Activated naive CD4-positive, alpha-beta T cell (primary cell): ENCODE data around the gene TCFL5.

Experiments
- DNase-seq, 4 experiments: peaks; one replicate each; lab custom pipeline; 2025; lab: John Stamatoyannopoulos, UW

TCFL5 gene

DNA sequence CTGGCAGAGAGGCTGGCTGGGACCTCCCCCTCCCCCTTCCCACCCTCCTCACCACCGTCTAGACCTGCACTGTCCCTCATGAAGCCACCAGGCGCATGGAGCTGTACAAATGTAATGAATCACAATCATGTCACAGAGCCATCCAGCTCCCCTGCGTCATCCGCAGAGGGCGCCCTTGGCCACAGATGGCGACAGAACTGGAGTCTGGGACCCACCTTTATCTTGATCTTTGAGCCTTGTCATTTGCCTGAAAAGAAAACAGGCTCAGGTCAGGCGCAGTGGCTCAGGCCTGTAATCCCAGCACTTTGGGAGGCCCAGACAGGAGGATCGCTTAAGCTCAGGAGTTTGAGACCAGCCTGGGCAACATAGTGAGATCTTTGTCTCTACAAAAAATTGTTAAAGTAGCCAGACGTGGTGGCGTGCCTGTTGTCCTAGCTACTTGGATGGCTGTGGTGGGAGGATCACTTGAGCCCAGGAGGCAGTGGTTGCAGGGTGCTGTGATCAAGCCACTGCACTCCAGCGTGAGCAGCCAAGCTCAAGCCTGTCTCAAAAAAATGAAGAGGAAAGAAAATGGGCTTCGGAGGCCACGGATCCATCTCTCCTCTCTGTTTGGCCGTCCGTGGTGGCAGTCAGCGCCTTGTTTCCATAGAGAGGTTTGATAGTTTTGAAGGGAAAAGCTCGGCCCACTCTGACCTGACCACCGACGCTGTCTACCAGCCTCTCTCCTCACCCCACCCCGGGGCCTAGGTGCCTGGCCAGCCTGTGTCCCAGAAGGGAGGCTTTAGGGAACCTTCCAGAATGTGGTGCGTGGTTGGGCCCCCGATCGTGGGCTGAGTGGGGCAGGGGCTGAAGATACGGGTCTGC, 38.6 kb downstream of the TCFL5 start:
- DNase-seq = no peak

DNA sequence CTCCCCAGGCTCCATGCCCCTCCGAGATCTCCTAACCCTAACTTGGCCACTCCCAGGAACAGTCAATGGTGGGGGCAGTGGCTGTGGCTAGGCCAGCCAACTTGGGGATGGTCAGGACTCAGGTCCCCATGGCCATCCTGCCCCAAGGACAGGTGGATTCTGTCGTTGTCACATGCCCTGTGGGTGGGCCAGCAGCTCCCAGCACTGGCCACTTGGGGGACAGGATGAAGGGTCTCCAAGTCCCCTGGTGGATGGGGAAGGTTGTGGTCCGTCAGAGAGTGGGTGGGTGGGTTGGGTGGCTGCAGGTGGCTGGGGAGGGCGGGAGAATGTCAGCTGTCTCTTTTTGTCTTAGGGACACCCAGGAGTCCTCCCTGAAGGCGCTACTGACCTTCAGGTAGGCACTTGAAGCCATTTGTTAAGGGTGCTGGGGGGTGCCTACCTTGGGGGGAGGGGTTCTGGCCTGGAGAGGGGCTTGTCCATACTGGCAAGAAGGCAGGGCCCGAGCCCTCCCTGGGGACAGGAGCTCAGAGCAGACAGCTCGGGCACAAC, 39.3 kb downstream of the TCFL5 start:
- DNase-seq = no peak

DNA sequence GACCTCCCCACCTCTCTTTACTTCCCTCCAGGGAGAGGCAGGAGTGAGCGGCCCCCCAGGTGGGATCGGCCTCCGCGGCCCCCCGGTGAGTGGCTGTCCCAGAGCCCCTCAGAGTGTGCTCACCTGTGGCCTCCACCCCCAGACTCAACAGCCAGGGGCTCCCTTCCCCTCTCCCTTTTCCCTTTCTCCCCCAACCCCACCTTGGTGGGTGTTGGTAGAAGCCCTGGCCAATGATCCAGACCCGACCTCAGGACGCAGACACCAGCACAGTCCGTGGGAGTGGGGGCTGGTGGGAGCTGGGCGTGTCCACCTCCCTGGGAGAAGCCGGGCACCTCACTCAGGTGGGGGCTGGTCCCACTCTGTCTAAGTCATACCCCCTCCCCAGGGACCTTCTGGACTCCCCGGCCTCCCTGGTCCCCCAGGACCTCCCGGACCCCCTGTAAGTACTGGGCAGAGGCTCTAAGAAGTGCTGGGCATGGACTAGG, 39.9 kb downstream of the TCFL5 start:
- no peak for DNase-seq

DNA sequence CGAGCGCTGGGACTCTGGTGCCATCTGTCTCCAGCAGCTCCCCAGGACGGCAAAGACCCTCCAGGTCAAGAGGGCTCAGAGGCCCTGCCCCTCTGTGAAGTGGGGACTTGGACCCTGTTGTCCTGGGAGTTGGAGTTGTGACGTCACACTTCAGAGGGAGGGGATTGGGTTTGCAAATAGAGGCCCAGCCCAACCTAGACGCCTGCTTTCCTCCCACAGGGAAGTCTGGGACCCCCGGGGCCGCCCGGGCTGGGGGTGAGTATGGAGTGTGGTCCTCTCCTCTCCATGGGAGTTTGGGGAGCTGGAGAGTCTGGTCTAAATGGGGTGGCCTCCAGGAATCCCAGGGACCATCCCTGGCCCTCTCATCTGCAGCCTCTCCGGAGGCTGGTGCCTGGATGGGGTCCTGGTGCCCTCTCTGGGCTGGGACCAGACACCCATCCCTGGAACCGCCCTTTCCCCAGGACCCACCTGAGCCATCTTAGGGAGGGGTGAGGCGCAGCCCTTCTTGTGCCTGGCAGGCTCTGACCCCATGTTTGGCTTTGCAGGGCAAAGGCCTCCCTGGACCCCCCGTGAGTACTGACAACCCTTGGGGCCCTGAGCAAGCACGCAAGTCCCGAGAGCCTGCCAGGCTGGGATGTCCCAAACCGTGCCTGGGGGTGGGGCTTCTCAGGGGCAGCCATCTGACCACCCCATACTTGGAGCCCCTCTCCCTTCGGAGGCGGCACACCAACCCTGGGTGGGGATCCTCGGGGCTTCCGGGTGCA, 40.5 kb downstream of the TCFL5 start:
- no peak for DNase-seq

DNA sequence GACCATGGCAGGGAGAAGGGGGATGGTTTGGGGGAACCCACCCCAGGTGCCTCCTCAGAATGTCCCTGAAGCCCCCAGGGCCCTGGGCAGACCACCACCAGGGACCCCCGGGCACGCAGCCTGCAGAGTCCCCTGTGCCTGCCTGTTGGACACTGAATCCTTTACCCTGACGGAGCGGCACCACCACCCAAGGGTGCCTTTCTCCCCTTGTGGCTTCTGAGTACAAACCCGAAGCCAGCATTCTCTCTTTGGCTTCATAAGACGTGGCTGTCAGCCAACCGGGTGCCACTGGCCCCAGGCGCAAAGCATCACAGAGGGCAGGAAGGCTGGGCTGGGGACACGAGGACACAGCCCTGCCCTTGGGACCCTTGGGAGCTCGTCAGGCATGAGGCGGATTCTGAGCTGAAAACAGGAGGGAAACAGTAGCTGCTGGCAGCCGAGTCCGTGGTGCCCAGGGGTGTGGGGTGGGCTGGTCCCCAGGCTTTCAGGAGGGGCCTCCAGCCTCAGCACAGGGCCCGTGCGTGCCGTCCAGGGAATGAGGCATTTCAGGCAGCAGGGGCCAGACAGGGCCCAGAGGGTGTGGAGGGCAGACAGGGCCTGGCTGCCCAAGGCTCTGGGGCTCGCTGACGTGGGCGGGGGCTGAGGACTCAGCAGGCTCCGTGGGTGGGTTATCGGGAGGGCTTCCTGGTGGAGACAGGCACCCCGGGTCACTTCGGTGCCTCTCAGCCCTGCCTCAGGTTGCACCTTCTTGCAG, 41.2 kb downstream of the TCFL5 start:
- no peak for DNase-seq

DNA sequence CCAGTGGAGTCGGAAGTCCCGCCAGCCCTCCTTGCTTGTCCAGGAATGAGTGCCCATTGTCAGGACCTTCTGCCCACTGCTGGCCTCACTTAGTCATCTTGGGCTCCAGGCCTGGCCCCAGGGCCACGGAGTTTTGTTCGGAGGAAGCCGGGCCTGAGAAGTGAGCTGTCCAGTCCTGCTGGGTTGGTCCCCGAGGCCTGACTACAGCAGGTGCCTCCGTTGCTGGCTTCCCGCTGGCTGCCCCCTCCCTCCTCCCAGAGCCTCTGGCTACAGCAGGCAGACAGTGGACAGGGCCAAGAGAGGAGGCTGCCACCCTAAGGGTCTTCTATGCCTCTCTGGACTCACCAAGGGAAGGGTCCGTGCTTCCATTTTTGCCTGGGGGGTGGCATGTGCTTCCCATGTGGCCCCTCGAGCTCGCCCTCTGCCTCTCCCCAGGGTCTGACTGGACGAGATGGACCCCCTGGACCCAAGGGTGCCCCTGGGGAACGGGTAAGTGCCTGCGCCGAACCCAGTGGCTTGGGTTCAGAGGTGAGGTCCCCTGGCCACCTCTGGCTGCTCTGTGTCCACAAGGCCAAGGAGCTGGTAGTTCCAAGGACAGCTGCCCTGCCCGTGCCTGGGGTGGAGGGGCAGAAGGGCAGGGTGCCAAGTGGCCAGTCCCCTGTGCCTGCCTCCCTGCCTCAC, 42.0 kb downstream of the TCFL5 start:
- DNase-seq = no peak

DNA sequence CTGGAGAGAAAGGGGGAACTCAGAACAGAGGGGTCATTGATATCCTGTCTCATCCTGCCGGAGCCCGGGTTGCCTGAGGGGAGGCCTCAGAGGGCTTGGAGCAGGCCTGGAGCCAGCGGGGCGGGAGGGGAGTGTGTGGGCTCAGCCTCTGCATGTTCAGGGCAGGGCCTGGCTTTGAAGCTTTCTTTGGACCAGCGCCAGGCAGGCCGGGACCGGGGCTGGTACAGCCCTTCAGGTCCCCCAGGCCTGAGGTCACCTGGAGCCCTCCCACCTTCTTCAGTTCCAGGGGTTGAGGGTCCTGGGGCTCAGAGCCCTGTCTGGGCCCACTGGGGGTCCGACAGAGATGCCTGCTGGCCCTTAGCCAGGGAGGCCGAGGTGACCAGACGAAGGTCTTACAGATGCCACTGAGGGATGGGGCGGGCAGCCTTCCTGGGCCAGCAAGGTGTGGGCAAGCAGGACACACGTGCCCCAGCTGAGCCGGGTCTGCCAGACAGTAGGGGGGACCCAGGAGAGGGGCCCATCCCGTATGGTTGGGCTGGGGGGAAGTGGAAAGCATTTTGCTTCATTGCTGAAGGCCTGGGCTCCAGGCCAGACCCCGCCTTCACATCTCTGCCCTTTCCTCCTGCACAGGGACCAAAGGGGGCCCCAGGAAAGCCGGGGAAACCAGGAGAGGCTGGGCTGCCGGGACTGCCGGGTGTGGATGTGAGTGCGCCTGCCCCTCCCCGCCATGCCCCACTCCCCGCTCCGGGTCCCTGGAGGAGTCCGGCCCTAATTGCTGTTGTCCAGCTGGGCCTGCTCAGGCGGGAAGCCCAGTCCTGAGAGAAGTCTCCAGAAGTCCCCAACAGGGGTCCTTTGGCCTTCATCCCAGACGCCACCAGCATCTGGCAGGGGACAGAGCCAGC, 42.8 kb downstream of the TCFL5 start:
- DNase-seq = no peak

DNA sequence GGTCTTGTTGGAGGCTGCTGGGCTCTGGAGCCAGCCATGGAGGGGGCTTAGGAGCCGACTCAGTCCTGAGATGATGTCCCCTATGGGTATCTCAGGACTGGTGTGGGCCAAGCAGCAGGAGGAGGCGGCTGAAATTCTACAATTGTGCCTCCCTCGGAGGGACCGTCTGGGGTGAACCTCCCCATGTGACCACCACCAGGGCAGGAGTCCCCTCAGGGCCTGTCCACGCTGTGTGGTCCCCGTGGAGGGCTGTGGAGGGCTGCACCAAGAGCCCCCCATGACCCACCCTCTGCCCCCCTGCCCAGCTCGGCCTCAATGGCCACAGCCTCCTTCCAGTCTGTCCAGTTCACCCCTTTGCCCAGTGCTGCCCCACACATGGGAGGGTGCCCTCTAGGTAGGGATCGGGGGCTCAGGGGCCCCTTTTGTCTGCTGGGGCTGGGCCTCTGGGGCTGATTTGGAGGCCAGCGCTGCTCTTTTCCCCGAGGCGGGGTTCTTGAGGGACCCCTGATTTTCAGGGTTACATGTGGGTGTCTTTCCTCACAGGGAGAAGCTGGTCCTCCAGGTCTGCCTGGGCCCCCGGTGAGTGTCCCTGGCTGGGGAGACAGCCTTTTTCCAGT, 43.5 kb downstream of the TCFL5 start:
- no peak for DNase-seq

DNA sequence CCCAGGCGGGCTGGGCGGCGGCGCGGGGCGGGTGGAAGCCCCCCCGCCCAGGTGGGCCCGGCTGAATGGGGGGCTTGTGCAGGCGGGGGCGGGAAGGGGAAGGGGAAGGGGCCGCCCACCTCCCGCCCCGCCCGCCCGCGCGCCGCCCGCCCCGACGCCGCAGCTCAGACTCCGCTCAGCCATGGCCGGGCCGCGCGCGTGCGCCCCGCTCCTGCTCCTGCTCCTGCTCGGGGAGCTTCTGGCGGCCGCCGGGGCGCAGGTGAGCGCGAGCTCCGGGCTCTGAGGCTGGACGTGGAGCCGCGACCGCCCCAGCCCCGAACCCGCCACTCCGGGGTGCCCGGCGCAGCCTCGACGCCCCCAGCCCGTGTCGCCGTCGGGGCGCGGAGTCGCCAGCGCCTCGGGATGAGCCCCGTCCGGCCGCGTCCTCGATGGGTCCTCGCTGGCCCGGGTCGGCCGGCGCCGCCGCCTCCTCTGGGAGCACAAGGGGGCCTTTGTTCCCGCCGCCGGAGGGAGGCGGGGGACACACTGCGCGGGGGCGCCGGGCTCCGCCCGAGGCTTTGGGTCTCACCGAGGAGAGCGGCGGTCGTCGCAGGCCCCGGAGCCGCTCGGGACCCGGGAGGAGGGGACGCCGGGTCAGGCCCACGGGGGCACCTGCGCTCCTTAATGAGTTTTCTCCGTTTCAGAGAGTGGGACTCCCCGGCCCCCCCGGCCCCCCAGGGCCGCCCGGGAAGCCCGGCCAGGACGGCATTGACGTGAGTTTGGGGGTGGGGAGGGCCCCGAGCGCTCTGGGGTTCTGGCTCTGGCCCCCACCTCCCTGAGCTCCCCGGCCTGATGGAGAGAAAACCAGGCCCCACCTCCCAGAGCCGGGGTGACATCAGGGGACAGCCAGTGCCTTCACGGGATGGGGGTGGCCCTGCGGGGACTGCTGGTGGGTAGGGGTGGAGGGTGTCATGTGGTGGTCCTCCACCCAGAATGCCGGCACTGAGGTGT, 44.4 kb downstream of the TCFL5 start, which contains the start of gene COL9A3:
COL9A3 (plus strand) TSS at position 167 of the 990 bp plus-strand sequence; CDS start at position 182, 15 bp downstream.
- no peak for DNase-seq

DNA sequence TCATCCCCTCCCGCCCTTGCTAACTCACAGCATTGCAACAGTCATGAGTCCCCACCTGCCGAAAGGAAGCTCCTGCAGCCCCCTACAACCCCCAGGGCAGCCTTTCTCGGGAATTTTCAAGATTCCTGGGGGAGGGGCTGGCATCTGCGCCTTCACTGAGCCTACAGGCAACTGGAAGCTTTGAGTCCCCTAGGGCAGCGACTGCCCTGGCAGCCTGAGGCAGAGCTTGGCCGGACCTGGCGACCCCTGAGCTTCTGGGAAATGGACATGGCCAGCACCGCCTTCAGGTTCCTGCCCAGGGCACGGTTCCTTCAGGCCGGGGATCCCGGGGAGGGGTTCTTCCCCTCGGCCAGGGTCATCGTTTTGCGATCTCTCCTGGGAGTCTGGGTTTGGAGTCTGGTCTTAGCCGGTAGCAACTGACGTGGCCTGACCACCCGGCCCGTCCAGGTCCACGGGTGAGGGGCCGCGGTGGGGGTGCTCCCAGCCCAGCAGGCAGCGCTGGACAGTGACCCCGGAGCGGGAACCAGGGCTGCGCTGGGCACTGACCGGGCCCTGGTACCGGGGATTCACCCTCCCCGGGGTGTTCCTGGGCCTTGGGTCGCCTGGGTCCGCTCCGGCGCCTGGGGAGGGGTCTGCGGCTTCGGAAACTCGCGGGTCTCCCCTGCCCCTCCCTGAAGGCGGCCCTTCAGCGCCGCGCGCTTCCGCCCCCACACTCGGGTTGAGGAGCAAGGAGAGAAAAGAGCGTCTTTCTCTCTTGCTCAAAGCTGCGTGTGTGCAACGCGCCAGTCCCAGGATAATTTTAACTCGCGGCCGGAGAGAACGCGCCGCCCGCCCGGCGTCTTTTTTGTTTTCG, 45.4 kb downstream of the TCFL5 start:
- DNase-seq = no peak

DNA sequence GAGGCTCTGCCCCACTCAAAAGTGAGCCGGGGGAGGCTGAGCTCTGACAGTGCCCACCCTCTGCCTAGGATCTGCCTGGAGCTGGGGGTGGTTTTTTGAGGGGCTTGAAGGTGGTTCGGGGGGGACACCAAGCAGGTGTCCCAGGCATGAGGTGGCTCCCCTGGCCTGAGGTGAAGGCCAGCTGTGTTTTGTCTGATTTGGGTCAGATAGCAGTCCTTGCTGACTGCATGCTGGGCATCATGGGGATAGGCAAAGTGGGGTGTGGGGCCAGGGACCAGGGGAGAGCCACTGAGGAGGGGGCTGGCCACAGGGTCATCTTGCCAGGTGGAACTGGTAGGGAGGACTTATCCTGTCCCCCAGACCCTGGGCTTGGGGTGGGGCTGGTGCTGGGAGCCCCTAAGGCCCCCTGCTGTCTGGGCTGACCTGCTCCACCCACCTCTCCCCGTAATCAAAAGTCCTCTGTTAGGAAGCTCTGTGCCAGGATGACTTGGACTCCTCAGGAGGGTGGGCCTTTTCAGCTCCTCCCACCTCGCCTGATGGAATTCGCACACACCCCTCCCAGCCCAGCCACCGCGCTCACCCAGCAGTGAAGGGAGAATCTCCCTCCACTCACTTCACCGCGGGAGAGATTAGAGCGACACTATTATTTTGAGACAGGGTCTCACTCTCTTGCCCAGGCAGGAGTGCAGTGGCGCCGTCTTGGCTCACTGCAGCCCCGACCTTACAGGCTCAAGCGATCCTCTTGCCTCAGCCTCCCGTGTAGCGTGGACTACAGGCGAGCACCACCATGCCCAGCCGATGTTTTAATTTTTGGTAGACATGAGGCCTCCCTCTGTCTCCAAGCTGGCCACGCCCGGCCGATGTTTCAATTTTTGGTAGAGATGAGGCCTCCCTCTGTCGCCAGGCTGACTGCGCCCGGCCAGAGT, 46.3 kb downstream of the TCFL5 start:
- DNase-seq = no peak

DNA sequence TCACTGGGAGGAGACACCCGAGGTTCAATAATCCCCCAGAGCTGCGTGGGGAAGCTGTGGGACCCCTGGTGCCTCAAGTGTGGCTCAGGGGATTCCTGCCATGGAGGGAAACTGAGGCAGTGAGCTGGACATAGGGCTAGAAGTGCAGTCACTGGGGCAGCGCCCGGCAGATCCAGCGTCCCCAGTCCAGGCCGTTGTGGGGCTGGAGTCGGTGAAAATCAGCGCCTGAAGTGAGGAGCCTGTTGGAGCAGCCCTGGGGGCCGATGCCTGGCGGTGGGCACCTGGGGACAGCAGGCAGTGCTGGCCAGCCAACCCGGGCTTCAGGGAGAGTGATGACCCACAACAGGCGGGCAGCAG, 46.9 kb downstream of the TCFL5 start:
- no peak for DNase-seq

DNA sequence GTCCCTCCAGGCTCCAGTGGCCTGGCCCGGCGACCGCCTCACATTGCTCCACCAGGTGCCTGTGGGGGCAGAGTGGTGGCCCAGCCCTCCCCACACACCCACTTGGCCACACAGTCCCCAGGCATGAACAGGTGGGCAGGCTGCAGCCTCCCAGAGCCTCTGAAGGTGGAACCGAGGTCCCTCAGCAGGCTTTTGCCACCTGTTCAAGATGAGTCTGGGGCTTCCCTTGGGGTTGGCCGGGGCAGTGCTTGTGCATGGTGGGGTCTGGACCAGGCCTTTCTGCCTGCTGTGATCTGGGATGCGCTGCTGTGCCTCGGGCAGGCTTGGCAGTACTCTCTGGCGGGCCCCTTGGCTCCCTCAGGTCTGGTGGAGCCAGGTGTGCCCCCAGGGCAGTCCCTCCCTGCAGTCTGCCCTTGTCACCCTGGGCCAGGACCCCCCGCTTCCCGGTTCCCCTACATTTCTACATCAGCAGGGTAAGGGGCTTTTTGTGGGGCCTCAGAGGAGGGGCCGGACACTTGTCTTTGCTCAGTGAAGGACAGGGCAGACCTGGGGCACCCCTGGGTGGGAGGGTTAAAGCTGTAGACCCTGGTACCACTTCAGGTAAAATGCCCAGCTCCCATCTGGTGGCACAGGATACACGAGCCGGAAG, 47.4 kb downstream of the TCFL5 start:
- no peak for DNase-seq

DNA sequence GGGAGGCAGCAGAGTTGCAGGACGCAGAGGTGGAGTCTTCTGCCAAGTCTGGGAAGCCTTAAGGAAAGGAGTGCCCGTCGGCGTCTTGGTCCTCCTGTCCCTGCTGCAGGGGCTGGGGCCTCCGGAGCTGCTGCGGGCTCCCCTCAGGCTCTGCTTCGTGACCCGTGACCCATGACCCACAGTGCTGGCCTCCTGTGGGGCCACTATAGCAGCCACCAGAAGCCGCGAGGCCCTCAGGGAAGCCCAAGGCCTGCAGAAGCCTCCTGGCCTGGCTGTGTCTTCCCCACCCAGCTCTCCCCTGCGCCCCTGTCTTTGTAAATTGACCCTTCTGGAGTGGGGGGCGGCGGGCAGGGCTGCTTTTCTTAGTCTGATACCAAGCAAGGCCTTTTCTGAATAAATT, 48.0 kb downstream of the TCFL5 start:
- no peak for DNase-seq

DNA sequence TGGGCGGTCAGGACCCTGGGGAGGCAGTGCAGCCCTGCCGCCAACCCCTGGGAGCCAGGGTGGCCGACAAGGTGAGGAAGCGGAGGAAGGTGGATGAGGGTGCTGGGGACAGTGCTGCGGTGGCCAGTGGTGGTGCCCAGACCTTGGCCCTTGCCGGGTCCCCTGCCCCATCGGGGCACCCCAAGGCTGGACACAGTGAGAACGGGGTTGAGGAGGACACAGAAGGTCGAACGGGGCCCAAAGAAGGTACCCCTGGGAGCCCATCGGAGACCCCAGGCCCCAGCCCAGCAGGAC, 48.8 kb downstream of the TCFL5 start:
- DNase-seq = no peak

DNA sequence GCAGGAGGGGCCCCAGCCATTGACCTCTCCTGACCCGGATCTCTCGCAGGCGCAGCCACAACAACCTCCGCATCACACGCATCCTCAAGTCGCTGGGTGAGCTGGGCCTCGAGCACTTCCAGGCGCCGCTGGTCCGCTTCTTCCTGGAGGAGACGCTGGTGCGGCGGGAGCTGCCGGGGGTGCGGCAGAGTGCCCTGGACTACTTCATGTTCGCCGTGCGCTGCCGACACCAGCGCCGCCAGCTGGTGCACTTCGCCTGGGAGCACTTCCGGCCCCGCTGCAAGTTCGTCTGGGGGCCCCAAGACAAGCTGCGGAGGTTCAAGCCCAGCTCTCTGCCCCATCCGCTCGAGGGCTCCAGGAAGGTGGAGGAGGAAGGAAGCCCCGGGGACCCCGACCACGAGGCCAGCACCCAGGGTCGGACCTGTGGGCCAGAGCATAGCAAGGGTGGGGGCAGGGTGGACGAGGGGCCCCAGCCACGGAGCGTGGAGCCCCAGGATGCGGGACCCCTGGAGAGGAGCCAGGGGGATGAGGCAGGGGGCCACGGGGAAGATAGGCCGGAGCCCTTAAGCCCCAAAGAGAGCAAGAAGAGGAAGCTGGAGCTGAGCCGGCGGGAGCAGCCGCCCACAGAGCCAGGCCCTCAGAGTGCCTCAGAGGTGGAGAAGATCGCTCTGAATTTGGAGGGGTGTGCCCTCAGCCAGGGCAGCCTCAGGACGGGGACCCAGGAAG, 49.3 kb downstream of the TCFL5 start:
- no peak for DNase-seq
